Measurements from ENCODE around the gene DDC.
A peak's percentile ranks its signal among the peaks of the same experiment; 100 is the strongest.

The DDC gene

GRCh38 chr7:50534690-50535290, 30.4 kb downstream of the DDC start:
- no peak overlapping the region for H3K4me3 ChIP-seq (ENCODE audit: control insufficient read depth, low read depth, low read length)
- TF ChIP-seq, protein P1, sequence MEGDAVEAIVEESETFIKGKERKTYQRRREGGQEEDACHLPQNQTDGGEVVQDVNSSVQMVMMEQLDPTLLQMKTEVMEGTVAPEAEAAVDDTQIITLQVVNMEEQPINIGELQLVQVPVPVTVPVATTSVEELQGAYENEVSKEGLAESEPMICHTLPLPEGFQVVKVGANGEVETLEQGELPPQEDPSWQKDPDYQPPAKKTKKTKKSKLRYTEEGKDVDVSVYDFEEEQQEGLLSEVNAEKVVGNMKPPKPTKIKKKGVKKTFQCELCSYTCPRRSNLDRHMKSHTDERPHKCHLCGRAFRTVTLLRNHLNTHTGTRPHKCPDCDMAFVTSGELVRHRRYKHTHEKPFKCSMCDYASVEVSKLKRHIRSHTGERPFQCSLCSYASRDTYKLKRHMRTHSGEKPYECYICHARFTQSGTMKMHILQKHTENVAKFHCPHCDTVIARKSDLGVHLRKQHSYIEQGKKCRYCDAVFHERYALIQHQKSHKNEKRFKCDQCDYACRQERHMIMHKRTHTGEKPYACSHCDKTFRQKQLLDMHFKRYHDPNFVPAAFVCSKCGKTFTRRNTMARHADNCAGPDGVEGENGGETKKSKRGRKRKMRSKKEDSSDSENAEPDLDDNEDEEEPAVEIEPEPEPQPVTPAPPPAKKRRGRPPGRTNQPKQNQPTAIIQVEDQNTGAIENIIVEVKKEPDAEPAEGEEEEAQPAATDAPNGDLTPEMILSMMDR (conservative IDR thresholded peaks at IDR 0.05; ENCODE audit: control insufficient read depth, insufficient read depth, low read depth, low read length): peak; percentile 6
- peak; percentile 100 for DNase-seq (ENCODE audit: low read depth)

GRCh38 chr7:50533866-50534265, 31.3 kb downstream of the DDC start:
- TF ChIP-seq, protein P1 (conservative IDR thresholded peaks at IDR 0.05; ENCODE audit: control insufficient read depth, insufficient read depth, low read depth, low read length): no peak
- DNase-seq (ENCODE audit: low read depth): peak; percentile 13
- H3K4me3 ChIP-seq (ENCODE audit: control insufficient read depth, low read depth, low read length): no peak overlapping the region

- TF ChIP-seq, protein P1 (conservative IDR thresholded peaks at IDR 0.05; ENCODE audit: control insufficient read depth, insufficient read depth, low read depth, low read length): no peak
- DNase-seq (ENCODE audit: low read depth): peak; percentile 85
- no peak overlapping the region for H3K4me3 ChIP-seq (ENCODE audit: control insufficient read depth, low read depth, low read length)
Measured at GRCh38 chr7:50531928-50532327, 33.3 kb downstream of the DDC start.

- DNase-seq (ENCODE audit: low read depth): peak; percentile 58
- no peak overlapping the region for H3K4me3 ChIP-seq (ENCODE audit: control insufficient read depth, low read depth, low read length)
- TF ChIP-seq, protein P1 (conservative IDR thresholded peaks at IDR 0.05; ENCODE audit: control insufficient read depth, insufficient read depth, low read depth, low read length): no peak
Measured at GRCh38 chr7:50531401-50531911, 33.7 kb downstream of the DDC start.

DNA sequence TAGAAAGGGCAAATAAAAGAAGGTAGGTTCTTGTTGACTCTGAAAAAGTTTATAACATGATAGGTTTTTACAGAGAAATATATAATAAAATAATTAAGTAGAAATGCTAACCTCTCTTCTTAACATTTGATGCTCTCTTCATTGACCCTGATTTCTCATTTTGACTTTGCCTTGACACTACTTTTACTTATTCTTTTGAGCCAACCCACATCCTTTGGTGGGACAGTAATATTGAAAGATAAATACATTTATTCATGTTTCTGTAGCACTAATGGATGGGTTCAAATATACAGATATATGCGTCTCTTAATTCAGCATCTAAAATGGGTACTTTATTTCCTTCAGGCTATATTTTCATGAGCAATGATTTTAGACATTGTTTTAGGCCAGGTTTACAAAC, 34.4 kb downstream of the DDC start:
- TF ChIP-seq, protein P1 (conservative IDR thresholded peaks at IDR 0.05; ENCODE audit: control insufficient read depth, insufficient read depth, low read depth, low read length): no peak
- no peak for DNase-seq (ENCODE audit: low read depth)

GRCh38 chr7:50529093-50529862, 35.9 kb downstream of the DDC start:
- DNase-seq (ENCODE audit: low read depth): no peak
- no peak overlapping the region for H3K4me3 ChIP-seq (ENCODE audit: control insufficient read depth, low read depth, low read length)
- TF ChIP-seq, protein P1 (conservative IDR thresholded peaks at IDR 0.05; ENCODE audit: control insufficient read depth, insufficient read depth, low read depth, low read length): no peak

More for the DNA sequence above, 34.4 kb downstream of the DDC start:
- H3K4me3 ChIP-seq (ENCODE audit: control insufficient read depth, low read depth, low read length): no peak overlapping the region

All from fibroblast of mammary gland (primary cell).